ENCODE measurements around the gene ACTR1A. TPM values are rescaled to one million over a fixed set of nuclear protein-coding genes. Genes with fewer than 3 reads are reported as not detected.
A peak's percentile ranks its signal among the peaks of the same experiment; 100 is the strongest.

ACTR1A gene
- total and polyA plus RNA-seq, 5 experiments from 2014 or later, result 45.9 to 60.7 (median 55.4) TPM

GRCh38 chr10:102450374-102451104, 52.0 kb downstream of the ACTR1A start:
- DNase-seq, result peak; percentile 85 to 95 (median 88)
- Mint-ChIP-seq H3K27ac (peak overlapping the region; percentile 79 to 98 (median 95)), H3K4me3 (peak overlapping the region; percentile 89 to 97 (median 93)), H3K27me3 (no peaks in the 10 kb centered on the region), H3K4me1 (peaks cover 10 to 32% (median 28%) of the 10 kb centered on the region in 4 donors), H3K9me3 (no peaks in the 10 kb centered on the region), H3K36me3 (peaks cover 0 to 20% (median 0%) of the 10 kb centered on the region in 3 donors)
- peak; percentile 86 to 87 for ATAC-seq
- POLR2A ChIA-PET, result interaction anchor here (0.9 to 6.9 kb wide), 27 partner anchors 10 to 632 kb away, joined by 3 to 184 read pairs (median 6); partner anchors contain the start of genes ACTR1A, CUEDC2, FBXL15 and GBF1

- Mint-ChIP-seq H3K36me3 (peaks cover 0 to 16% (median 0%) of the 10 kb centered on the region in 3 donors), H3K27ac (peak overlapping the region; percentile 79 to 98 (median 95)), H3K27me3 (no peaks in the 10 kb centered on the region), H3K4me3 (peak overlapping the region; percentile 89 to 97 (median 93)), H3K9me3 (no peaks in the 10 kb centered on the region), H3K4me1 (peaks cover 10 to 31% (median 27%) of the 10 kb centered on the region in 4 donors)
- ATAC-seq (no peak), DNase-seq (no peak)
- POLR2A ChIA-PET, result interaction anchor here (0.9 to 6.9 kb wide), 27 partner anchors 9 to 631 kb away, joined by 3 to 184 read pairs (median 6); partner anchors contain the start of genes ACTR1A, CUEDC2, FBXL15 and GBF1
Observed at GRCh38 chr10:102450124-102450373, 52.5 kb downstream of the ACTR1A start.

GRCh38 chr10:102449321-102450123, 53.0 kb downstream of the ACTR1A start:
- ATAC-seq (peak; percentile 64 to 68), DNase-seq (peak; percentile 70 to 93 (median 82))
- Mint-ChIP-seq H3K36me3 (peaks cover 0 to 16% (median 0%) of the 10 kb centered on the region in 3 donors), H3K9me3 (no peaks in the 10 kb centered on the region), H3K27me3 (no peaks in the 10 kb centered on the region), H3K27ac (peak overlapping the region; percentile 79 to 98 (median 95)), H3K4me1 (peaks cover 12 to 32% (median 26%) of the 10 kb centered on the region in 4 donors), H3K4me3 (peak overlapping the region; percentile 89 to 97 (median 93))
- POLR2A ChIA-PET, result interaction anchor here (1.0 to 6.9 kb wide), 24 partner anchors 8 to 631 kb away, joined by 3 to 184 read pairs (median 7); partner anchors contain the start of genes ACTR1A, CUEDC2, FBXL15 and NFKB2

GRCh38 chr10:102444851-102445250, 57.7 kb downstream of the ACTR1A start:
- no peak overlapping the region for H3K4me3 Mint-ChIP-seq
- no peak overlapping the region for H3K27ac Mint-ChIP-seq
- no peaks in the 10 kb centered on the region for H3K9me3 Mint-ChIP-seq
- DNase-seq (no peak), ATAC-seq (no peak)
- peaks cover 0 to 3% (median 0%) of the 10 kb centered on the region in 3 donors for H3K36me3 Mint-ChIP-seq
- H3K4me1 Mint-ChIP-seq, result peaks cover 7 to 19% (median 10%) of the 10 kb centered on the region in 4 donors
- POLR2A ChIA-PET, result no interaction called here
- H3K27me3 Mint-ChIP-seq, result no peaks in the 10 kb centered on the region

- peak overlapping the region in 7 of 10 donors; percentile 15 to 94 (median 79) for H3K27ac Mint-ChIP-seq
Observed at GRCh38 chr10:102438374-102438773, 64.1 kb downstream of the ACTR1A start.

GRCh38 chr10:102437515-102437914, 65.0 kb downstream of the ACTR1A start:
- peak overlapping the region; percentile 29 to 95 (median 84) for H3K4me3 Mint-ChIP-seq
- H3K4me1 Mint-ChIP-seq, result peaks cover 31 to 64% (median 54%) of the 10 kb centered on the region in 4 donors
- ATAC-seq (no peak), DNase-seq (no peak)
- POLR2A ChIA-PET, result interaction anchor here (0.7 to 7.5 kb wide), 4 partner anchors 13 to 24 kb away, joined by 4 to 184 read pairs (median 66); partner anchors contain the start of genes C10orf95 and FBXL15
- H3K9me3 Mint-ChIP-seq, result no peaks in the 10 kb centered on the region
- H3K27me3 Mint-ChIP-seq, result peaks cover 0 to 2% (median 0%) of the 10 kb centered on the region in 5 donors
- peaks cover 0 to 8% (median 0%) of the 10 kb centered on the region in 3 donors for H3K36me3 Mint-ChIP-seq
- H3K27ac Mint-ChIP-seq, result peak overlapping the region in 8 of 10 donors; percentile 22 to 94 (median 84)

More at GRCh38 chr10:102438374-102438773, 64.1 kb downstream of the ACTR1A start:
- ATAC-seq (no peak), DNase-seq (no peak)
- H3K4me3 Mint-ChIP-seq, result peak overlapping the region in 5 of 10 donors; percentile 45 to 89 (median 56)
- H3K27me3 Mint-ChIP-seq, result no peaks in the 10 kb centered on the region
- H3K9me3 Mint-ChIP-seq, result no peaks in the 10 kb centered on the region
- H3K36me3 Mint-ChIP-seq, result peaks cover 0 to 10% (median 0%) of the 10 kb centered on the region in 3 donors
- POLR2A ChIA-PET, result interaction anchor here (0.8 to 7.5 kb wide), 3 partner anchors 12 to 40 kb away, joined by 3 to 184 read pairs (median 3); partner anchors contain the start of gene C10orf95
- H3K4me1 Mint-ChIP-seq, result peaks cover 26 to 58% (median 46%) of the 10 kb centered on the region in 4 donors

- Mint-ChIP-seq H3K9me3 (no peaks in the 10 kb centered on the region), H3K36me3 (peaks cover 0 to 8% (median 0%) of the 10 kb centered on the region in 3 donors), H3K4me1 (peaks cover 34 to 70% (median 65%) of the 10 kb centered on the region in 4 donors), H3K27me3 (peaks cover 0 to 2% (median 0%) of the 10 kb centered on the region in 5 donors), H3K27ac (peak overlapping the region; percentile 82 to 97 (median 92)), H3K4me3 (peak overlapping the region; percentile 81 to 95 (median 86))
- POLR2A ChIA-PET, result interaction anchor here (0.6 to 7.5 kb wide), 12 partner anchors 11 to 331 kb away, joined by 3 to 184 read pairs (median 7); partner anchors contain the start of genes C10orf95, FBXL15 and NFKB2
- ATAC-seq (no peak), DNase-seq (no peak)
Observed at GRCh38 chr10:102436312-102436711, 66.2 kb downstream of the ACTR1A start.

GRCh38 chr10:102435529-102436233, 66.8 kb downstream of the ACTR1A start:
- H3K9me3 Mint-ChIP-seq, result no peaks in the 10 kb centered on the region
- ATAC-seq (peak in 1 of 2 donors; percentile 18), DNase-seq (peak in 2 of 10 donors; percentile 20 to 36)
- H3K27ac Mint-ChIP-seq, result peak overlapping the region; percentile 83 to 97 (median 94)
- H3K4me3 Mint-ChIP-seq, result peak overlapping the region; percentile 81 to 95 (median 86)
- peaks cover 34 to 68% (median 66%) of the 10 kb centered on the region in 4 donors for H3K4me1 Mint-ChIP-seq
- POLR2A ChIA-PET, result interaction anchor here (0.6 to 7.5 kb wide), 12 partner anchors 10 to 181 kb away, joined by 3 to 184 read pairs (median 6); partner anchors contain the start of genes C10orf95, FBXL15 and NFKB2
- H3K27me3 Mint-ChIP-seq, result peaks cover 0 to 2% (median 0%) of the 10 kb centered on the region in 5 donors
- H3K36me3 Mint-ChIP-seq, result peaks cover 0 to 8% (median 0%) of the 10 kb centered on the region in 3 donors

- no peak for DNase-seq
- no peak for ATAC-seq
- Mint-ChIP-seq H3K27ac (peak overlapping the region; percentile 83 to 97 (median 94)), H3K4me3 (peak overlapping the region; percentile 81 to 95 (median 86)), H3K4me1 (peaks cover 34 to 68% (median 66%) of the 10 kb centered on the region in 4 donors), H3K9me3 (no peaks in the 10 kb centered on the region), H3K27me3 (peaks cover 0 to 2% (median 0%) of the 10 kb centered on the region in 5 donors), H3K36me3 (peaks cover 0 to 8% (median 0%) of the 10 kb centered on the region in 3 donors)
- POLR2A ChIA-PET, result interaction anchor here (0.9 to 7.5 kb wide), 11 partner anchors 10 to 66 kb away, joined by 3 to 184 read pairs (median 7); partner anchors contain the start of genes C10orf95, FBXL15 and NFKB2
Observed at GRCh38 chr10:102435133-102435497, 67.4 kb downstream of the ACTR1A start.

GRCh38 chr10:102434394-102435132, 67.9 kb downstream of the ACTR1A start:
- ATAC-seq (no peak), DNase-seq (no peak)
- H3K4me1 Mint-ChIP-seq, result peaks cover 34 to 68% (median 66%) of the 10 kb centered on the region in 4 donors
- no peaks in the 10 kb centered on the region for H3K9me3 Mint-ChIP-seq
- POLR2A ChIA-PET, result interaction anchor here (0.9 to 7.5 kb wide), 8 partner anchors 13 to 41 kb away, joined by 3 to 184 read pairs (median 8); partner anchors contain the start of genes C10orf95, FBXL15 and NFKB2
- peaks cover 0 to 8% (median 0%) of the 10 kb centered on the region in 3 donors for H3K36me3 Mint-ChIP-seq
- peak overlapping the region; percentile 81 to 95 (median 86) for H3K4me3 Mint-ChIP-seq
- peak overlapping the region; percentile 83 to 97 (median 94) for H3K27ac Mint-ChIP-seq
- H3K27me3 Mint-ChIP-seq, result peaks cover 0 to 2% (median 0%) of the 10 kb centered on the region in 5 donors
